Germinal center (tissue), 1 donor: Measurements from ENCODE around the gene RAB6B.

Source experiments
- DNase-seq: peaks from one replicate; pipeline ENCODE4 v3.0.0; 2012; ENCODE audit warnings: mixed read lengths, low spot score

The RAB6B gene

GRCh38 chr3:133835418-133835743, 60.3 kb downstream of the RAB6B start:
- DNase-seq, result no peak

GRCh38 chr3:133834621-133835417, 60.9 kb downstream of the RAB6B start:
- DNase-seq, result no peak

GRCh38 chr3:133833880-133834620, 61.6 kb downstream of the RAB6B start:
- DNase-seq, result no peak

GRCh38 chr3:133833267-133833666, 62.4 kb downstream of the RAB6B start:
- no peak for DNase-seq

GRCh38 chr3:133832802-133833144, 62.9 kb downstream of the RAB6B start:
- no peak for DNase-seq

GRCh38 chr3:133831966-133832801, 63.5 kb downstream of the RAB6B start:
- DNase-seq, result no peak

- no peak for DNase-seq
Observed at GRCh38 chr3:133830071-133830470, 65.6 kb downstream of the RAB6B start.

GRCh38 chr3:133829310-133829707, 66.4 kb downstream of the RAB6B start:
- no peak for DNase-seq

- no peak for DNase-seq
Observed at GRCh38 chr3:133828576-133829309, 66.9 kb downstream of the RAB6B start.

GRCh38 chr3:133827684-133828083, 68.0 kb downstream of the RAB6B start:
- DNase-seq, result no peak

- DNase-seq, result no peak
Observed at GRCh38 chr3:133827136-133827535, 68.5 kb downstream of the RAB6B start.

- DNase-seq, result no peak
Observed at GRCh38 chr3:133825969-133826727, 69.5 kb downstream of the RAB6B start.

GRCh38 chr3:133824961-133825485, 70.7 kb downstream of the RAB6B start:
- DNase-seq, result no peak

GRCh38 chr3:133821767-133822638, 73.7 kb downstream of the RAB6B start:
- no peak for DNase-seq

GRCh38 chr3:133820889-133821675, 74.6 kb downstream of the RAB6B start:
- no peak for DNase-seq

GRCh38 chr3:133820129-133820528, 75.6 kb downstream of the RAB6B start:
- DNase-seq, result no peak

GRCh38 chr3:133815386-133815785, 80.3 kb downstream of the RAB6B start:
- no peak for DNase-seq

- DNase-seq, result no peak
Observed at GRCh38 chr3:133812872-133813271, 82.8 kb downstream of the RAB6B start.
